Endodermal cell (in vitro differentiated cells): ENCODE results near the gene GPR176. TPM values are rescaled to one million over a fixed set of nuclear protein-coding genes. Genes with fewer than 3 reads are reported as not detected.

Experiments
- DNase-seq: peaks from one replicate; pipeline ENCODE4 v3.0.0-alpha.2; 2017
- H3K27ac ChIP-seq: 2 replicates; pipeline ENCODE4 v1.5.1; 2013; ENCODE audit warnings: mild to moderate bottlenecking, low read depth, low read length, moderate library complexity
- H3K27me3 ChIP-seq: 2 replicates; pipeline ENCODE4 v1.6.1; 2013; ENCODE audit warnings: mild to moderate bottlenecking, low read length, moderate library complexity; ENCODE audit not compliant: insufficient read depth, control insufficient read depth, poor library complexity, severe bottlenecking
- H3K36me3 ChIP-seq: 2 replicates; pipeline ENCODE4 v1.7.0; 2013; ENCODE audit warnings: mild to moderate bottlenecking, low read length, moderate library complexity; ENCODE audit not compliant: control insufficient read depth, insufficient read depth
- H3K4me1 ChIP-seq: one replicate; pipeline ENCODE4 v1.7.0; 2013; ENCODE audit warnings: low read length; ENCODE audit not compliant: control insufficient read depth, insufficient read depth
- H3K4me3 ChIP-seq: 2 replicates; pipeline ENCODE4 v1.5.1; 2013; ENCODE audit warnings: mild to moderate bottlenecking, low read length, moderate library complexity
- H3K9ac ChIP-seq: 2 replicates; pipeline ENCODE4 v1.6.1; 2013; ENCODE audit warnings: mild to moderate bottlenecking, low read length, moderate library complexity; ENCODE audit not compliant: poor library complexity, severe bottlenecking; ENCODE audit errors: extremely low read depth
- H3K9me3 ChIP-seq: 2 replicates; pipeline ENCODE4 v1.6.1; 2013; ENCODE audit warnings: mild to moderate bottlenecking, low read length, moderate library complexity; ENCODE audit not compliant: control insufficient read depth
- H3K27ac Mint-ChIP-seq: 2 replicates; pipeline ENCODE4 v1.8.0; 2020; ENCODE audit warnings: mixed read lengths
- H3K27me3 Mint-ChIP-seq: 2 replicates; pipeline ENCODE4 v1.8.0; 2021; ENCODE audit warnings: mild to moderate bottlenecking, mixed read lengths; ENCODE audit not compliant: insufficient read depth
- H3K36me3 Mint-ChIP-seq: 2 replicates; pipeline ENCODE4 v1.8.0; 2020; ENCODE audit warnings: low read depth, mixed read lengths
- H3K4me1 Mint-ChIP-seq: 2 replicates; pipeline ENCODE4 v1.8.0; 2020; ENCODE audit warnings: mixed read lengths
- H3K4me3 Mint-ChIP-seq: 2 replicates; pipeline ENCODE4 v1.8.0; 2020; ENCODE audit warnings: mild to moderate bottlenecking, moderate library complexity, mixed read lengths
- H3K9me3 Mint-ChIP-seq: 2 replicates; pipeline ENCODE4 v1.8.0; 2020; ENCODE audit warnings: mild to moderate bottlenecking, mixed read lengths
- WGBS, 2 experiments: methylation state at CpG; one replicate each; pipeline versions ENCODE4 v1.1.5 to v1.1.7; 2013; ENCODE audit warnings: missing lambda C conversion rate in 2 of 2, mixed read lengths in 1 of 2; ENCODE audit not compliant: insufficient coverage in 1 of 2, insufficient read length in 1 of 2; 5-methylcytosine and 5-hydroxymethylcytosine counted together
- total RNA-seq, 2 donors: library from RNA; stranded (reverse); fragmentation: NEBNext Ultra II Directional in 1 of 2; extraction: Animal tissue kit (Norgen Biotek cat#: 25700) in 1 of 2; gene quantifications; 2 replicates in 1 of 2; 3 replicates in 1 of 2; pipeline ENCODE4 v1.2.1, GENCODE V29; 2021
- TF ChIP-seq, protein P1 (sequence below): fragments of 200-600 bp; sonication (generic); conservative IDR thresholded peaks from 2 replicates; pipeline ENCODE4 v1.5.0; 2021; ENCODE audit warnings: antibody characterized with exemption, mild to moderate bottlenecking

GPR176 gene
- total RNA-seq, 2 donors from 2014 or later, result 26.0 to 31.1 TPM

- Histone ChIP-seq H3K4me1 (no peaks in the 10 kb centered on the region), H3K27ac (no peak overlapping the region), H3K27me3 (no peaks in the 10 kb centered on the region), H3K4me3 (no peak overlapping the region), H3K9ac (no peak overlapping the region), H3K9me3 (no peaks in the 10 kb centered on the region), H3K36me3 (no peaks in the 10 kb centered on the region)
- H3K27ac Mint-ChIP-seq, result peak overlapping the region; percentile 22
- H3K4me3 Mint-ChIP-seq, result no peak overlapping the region
- peaks cover 6% of the 10 kb centered on the region for H3K36me3 Mint-ChIP-seq
- TF ChIP-seq, protein P1, sequence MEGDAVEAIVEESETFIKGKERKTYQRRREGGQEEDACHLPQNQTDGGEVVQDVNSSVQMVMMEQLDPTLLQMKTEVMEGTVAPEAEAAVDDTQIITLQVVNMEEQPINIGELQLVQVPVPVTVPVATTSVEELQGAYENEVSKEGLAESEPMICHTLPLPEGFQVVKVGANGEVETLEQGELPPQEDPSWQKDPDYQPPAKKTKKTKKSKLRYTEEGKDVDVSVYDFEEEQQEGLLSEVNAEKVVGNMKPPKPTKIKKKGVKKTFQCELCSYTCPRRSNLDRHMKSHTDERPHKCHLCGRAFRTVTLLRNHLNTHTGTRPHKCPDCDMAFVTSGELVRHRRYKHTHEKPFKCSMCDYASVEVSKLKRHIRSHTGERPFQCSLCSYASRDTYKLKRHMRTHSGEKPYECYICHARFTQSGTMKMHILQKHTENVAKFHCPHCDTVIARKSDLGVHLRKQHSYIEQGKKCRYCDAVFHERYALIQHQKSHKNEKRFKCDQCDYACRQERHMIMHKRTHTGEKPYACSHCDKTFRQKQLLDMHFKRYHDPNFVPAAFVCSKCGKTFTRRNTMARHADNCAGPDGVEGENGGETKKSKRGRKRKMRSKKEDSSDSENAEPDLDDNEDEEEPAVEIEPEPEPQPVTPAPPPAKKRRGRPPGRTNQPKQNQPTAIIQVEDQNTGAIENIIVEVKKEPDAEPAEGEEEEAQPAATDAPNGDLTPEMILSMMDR, result no peak
- H3K4me1 Mint-ChIP-seq, result peaks cover 21% of the 10 kb centered on the region
- H3K27me3 Mint-ChIP-seq, result no peaks in the 10 kb centered on the region
- no peaks in the 10 kb centered on the region for H3K9me3 Mint-ChIP-seq
- 86 to 87% methylated on average over 5 of the region's 5 CpGs for WGBS, 2 experiments
- no peak for DNase-seq
These were observed 74.5 kb downstream of the GPR176 start for GRCh38 chr15:39845582-39845981.

DNA sequence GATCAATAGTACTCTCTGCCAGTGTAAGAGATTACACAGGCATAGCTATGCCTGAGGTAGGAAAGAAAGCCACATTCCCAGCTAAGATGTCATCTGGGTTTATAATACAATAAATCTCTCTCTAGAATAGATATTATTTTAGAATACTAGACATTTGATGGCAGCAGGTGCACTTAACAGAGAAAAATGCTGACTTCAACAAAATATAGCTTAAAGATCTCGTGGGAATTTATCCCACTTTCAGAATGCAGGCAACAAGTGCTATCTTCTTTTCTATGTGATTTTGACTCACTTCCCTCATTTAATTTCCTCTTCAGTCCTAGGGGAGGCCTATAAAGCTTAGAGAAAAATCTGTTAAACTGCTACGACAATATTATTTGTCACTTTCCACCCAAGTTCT is 76.5 kb downstream of the GPR176 start:
- no peaks in the 10 kb centered on the region for H3K9me3 ChIP-seq
- no peaks in the 10 kb centered on the region for H3K27me3 Mint-ChIP-seq
- H3K4me1 ChIP-seq, result no peaks in the 10 kb centered on the region
- peaks cover 17% of the 10 kb centered on the region for H3K4me1 Mint-ChIP-seq
- H3K4me3 ChIP-seq, result no peak overlapping the region
- no peak for DNase-seq
- no peaks in the 10 kb centered on the region for H3K27me3 ChIP-seq
- H3K27ac Mint-ChIP-seq, result no peak overlapping the region
- TF ChIP-seq, protein P1, result no peak
- H3K36me3 ChIP-seq, result no peaks in the 10 kb centered on the region
- WGBS, 2 experiments, result 98% methylated on average over 2 of the region's 2 CpGs; no CpG with 5 or more reads in 1 of the 2 experiments
- no peak overlapping the region for H3K27ac ChIP-seq
- H3K9ac ChIP-seq, result no peak overlapping the region
- peaks cover 16% of the 10 kb centered on the region for H3K9me3 Mint-ChIP-seq
- no peak overlapping the region for H3K4me3 Mint-ChIP-seq
- H3K36me3 Mint-ChIP-seq, result peaks cover 19% of the 10 kb centered on the region

DNA sequence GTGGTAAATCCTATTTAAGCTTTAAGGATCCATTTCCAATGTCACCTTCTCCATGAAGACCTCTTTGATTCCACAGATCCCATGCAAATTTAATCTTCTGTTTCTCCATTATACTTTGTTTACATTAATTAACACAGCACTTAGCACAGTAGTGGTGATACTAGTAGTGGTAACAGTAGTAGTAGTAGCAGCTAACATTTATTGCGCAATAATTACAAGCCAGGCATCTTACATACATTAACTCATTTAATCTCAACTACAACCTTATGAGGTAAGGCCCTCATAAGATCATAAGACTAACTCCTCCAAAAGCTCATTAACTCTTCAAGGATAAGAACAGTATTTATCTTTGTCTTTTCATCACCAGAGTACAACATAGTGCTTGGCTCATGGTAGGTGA is 82.6 kb downstream of the GPR176 start:
- no peak for DNase-seq
- 100% methylated on average over 1 of the region's 1 CpG; no CpG with 5 or more reads in 1 of the 2 experiments for WGBS, 2 experiments
- Histone ChIP-seq H3K4me3 (no peak overlapping the region), H3K4me1 (no peaks in the 10 kb centered on the region), H3K9me3 (no peaks in the 10 kb centered on the region), H3K27ac (no peak overlapping the region), H3K36me3 (no peaks in the 10 kb centered on the region), H3K27me3 (no peaks in the 10 kb centered on the region), H3K9ac (no peak overlapping the region)
- H3K27ac Mint-ChIP-seq, result no peak overlapping the region
- peaks cover 17% of the 10 kb centered on the region for H3K9me3 Mint-ChIP-seq
- H3K4me1 Mint-ChIP-seq, result peaks cover 5% of the 10 kb centered on the region
- H3K27me3 Mint-ChIP-seq, result no peaks in the 10 kb centered on the region
- H3K36me3 Mint-ChIP-seq, result peaks cover 14% of the 10 kb centered on the region
- TF ChIP-seq, protein P1, result no peak
- no peak overlapping the region for H3K4me3 Mint-ChIP-seq
